ENCODE results near the gene LGALS13.

DNA sequence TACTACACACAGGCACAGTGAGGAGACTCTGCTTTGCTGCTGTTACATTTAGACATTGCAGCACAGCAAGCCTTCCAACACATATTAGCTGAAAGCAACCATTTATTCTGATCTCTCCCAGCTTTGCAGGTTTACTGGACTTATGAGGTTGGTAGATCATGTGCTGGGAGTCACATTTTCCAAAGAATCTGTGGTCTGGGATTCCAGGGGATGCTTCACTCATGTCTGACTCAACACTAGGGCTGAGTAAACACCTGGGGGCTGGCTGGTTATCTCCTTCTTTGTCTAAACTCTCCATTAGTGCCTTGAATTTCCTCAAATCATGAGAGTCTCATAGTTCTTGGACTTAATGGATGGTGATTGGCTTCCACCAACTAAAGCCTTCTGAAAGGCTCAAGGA is 5.4 kb upstream of the LGALS13 start:
- TF ChIP-seq, protein P1, sequence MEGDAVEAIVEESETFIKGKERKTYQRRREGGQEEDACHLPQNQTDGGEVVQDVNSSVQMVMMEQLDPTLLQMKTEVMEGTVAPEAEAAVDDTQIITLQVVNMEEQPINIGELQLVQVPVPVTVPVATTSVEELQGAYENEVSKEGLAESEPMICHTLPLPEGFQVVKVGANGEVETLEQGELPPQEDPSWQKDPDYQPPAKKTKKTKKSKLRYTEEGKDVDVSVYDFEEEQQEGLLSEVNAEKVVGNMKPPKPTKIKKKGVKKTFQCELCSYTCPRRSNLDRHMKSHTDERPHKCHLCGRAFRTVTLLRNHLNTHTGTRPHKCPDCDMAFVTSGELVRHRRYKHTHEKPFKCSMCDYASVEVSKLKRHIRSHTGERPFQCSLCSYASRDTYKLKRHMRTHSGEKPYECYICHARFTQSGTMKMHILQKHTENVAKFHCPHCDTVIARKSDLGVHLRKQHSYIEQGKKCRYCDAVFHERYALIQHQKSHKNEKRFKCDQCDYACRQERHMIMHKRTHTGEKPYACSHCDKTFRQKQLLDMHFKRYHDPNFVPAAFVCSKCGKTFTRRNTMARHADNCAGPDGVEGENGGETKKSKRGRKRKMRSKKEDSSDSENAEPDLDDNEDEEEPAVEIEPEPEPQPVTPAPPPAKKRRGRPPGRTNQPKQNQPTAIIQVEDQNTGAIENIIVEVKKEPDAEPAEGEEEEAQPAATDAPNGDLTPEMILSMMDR (IDR thresholded peaks at IDR 0.05; ENCODE audit: poor library complexity, severe bottlenecking), result no peak
- TF ChIP-seq, protein P2, sequence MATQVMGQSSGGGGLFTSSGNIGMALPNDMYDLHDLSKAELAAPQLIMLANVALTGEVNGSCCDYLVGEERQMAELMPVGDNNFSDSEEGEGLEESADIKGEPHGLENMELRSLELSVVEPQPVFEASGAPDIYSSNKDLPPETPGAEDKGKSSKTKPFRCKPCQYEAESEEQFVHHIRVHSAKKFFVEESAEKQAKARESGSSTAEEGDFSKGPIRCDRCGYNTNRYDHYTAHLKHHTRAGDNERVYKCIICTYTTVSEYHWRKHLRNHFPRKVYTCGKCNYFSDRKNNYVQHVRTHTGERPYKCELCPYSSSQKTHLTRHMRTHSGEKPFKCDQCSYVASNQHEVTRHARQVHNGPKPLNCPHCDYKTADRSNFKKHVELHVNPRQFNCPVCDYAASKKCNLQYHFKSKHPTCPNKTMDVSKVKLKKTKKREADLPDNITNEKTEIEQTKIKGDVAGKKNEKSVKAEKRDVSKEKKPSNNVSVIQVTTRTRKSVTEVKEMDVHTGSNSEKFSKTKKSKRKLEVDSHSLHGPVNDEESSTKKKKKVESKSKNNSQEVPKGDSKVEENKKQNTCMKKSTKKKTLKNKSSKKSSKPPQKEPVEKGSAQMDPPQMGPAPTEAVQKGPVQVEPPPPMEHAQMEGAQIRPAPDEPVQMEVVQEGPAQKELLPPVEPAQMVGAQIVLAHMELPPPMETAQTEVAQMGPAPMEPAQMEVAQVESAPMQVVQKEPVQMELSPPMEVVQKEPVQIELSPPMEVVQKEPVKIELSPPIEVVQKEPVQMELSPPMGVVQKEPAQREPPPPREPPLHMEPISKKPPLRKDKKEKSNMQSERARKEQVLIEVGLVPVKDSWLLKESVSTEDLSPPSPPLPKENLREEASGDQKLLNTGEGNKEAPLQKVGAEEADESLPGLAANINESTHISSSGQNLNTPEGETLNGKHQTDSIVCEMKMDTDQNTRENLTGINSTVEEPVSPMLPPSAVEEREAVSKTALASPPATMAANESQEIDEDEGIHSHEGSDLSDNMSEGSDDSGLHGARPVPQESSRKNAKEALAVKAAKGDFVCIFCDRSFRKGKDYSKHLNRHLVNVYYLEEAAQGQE (IDR thresholded peaks at IDR 0.05; ENCODE audit: borderline replicate concordance), result no peak
- no peak for TF ChIP-seq POLR2AphosphoS5 (IDR thresholded peaks at IDR 0.05)
- no peak for TF ChIP-seq MXI1 (conservative IDR thresholded peaks at IDR 0.05; ENCODE audit: poor library complexity, severe bottlenecking)
- no peak for TF ChIP-seq EP300 (conservative IDR thresholded peaks at IDR 0.05; ENCODE audit: poor library complexity, severe bottlenecking)
- TF ChIP-seq EZH2 (IDR thresholded peaks at IDR 0.05; ENCODE audit: borderline replicate concordance, insufficient read depth, low read length, poor library complexity, severe bottlenecking), result no peak
- no peak for TF ChIP-seq SMC3 (conservative IDR thresholded peaks at IDR 0.05; ENCODE audit: poor library complexity)
